GM12865 (cell line): ENCODE data around the gene PGAP3.

Source experiments
- DNase-seq: peaks from one replicate; pipeline ENCODE4 v3.0.0; 2010; ENCODE audit warnings: low read depth
- H3K4me3 ChIP-seq: 2 replicates; pipeline ENCODE4 v1.5.1; 2011; ENCODE audit warnings: mild to moderate bottlenecking, low read depth, low read length, control low read depth
- TF ChIP-seq, protein P1 (sequence below): IDR thresholded peaks from 2 replicates; pipeline ENCODE4 v1.5.1; 2011; ENCODE audit warnings: low read length, control low read depth, low read depth, inconsistent platforms; ENCODE audit not compliant: insufficient read depth; ENCODE audit errors: missing control alignments

PGAP3 gene

DNA sequence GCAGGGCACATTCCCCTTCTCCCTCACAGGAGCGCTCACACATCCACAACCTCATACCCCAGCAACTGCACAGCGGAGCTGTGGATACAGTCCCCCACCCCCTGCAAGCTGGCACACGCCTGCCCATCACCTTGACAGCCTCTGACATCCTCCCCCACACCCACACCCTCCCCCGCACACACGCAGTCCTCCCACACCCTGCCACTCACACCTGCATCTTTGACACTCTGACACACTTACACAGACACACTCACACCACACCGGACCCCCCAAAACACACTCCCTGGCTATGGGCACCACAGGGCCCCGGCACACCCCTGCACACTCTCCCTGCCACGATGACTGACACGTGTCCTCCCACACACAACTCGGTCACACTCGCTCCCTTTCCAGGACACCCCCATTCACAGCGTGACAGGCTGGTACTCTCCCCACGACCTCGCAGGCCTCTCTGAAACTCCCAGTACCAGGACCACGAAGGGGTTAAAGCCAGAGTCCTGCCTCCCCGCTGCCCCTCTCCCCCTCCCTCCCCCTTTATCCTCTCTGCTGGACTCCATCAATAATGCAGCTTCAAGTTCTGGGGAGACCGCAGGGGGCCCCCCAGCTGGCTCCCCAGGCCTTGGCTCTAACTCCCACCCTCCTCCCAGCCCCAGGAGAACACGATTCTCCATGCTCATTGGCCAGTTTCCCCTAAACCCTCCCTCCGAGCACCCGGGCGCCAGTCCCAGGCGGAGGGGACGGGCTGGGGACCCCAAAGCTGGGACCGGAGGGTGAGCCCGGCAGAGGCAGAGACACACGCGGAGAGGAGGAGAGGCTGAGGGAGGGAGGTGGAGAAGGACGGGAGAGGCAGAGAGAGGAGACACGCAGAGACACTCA is 61.4 kb downstream of the PGAP3 start, which contains the start of gene PPP1R1B:
Gene PPP1R1B, plus strand, starts transcription at position 782 of the 876 bp plus-strand sequence. CDS start 441 bp downstream, outside the sequence.
- TF ChIP-seq, protein P1, sequence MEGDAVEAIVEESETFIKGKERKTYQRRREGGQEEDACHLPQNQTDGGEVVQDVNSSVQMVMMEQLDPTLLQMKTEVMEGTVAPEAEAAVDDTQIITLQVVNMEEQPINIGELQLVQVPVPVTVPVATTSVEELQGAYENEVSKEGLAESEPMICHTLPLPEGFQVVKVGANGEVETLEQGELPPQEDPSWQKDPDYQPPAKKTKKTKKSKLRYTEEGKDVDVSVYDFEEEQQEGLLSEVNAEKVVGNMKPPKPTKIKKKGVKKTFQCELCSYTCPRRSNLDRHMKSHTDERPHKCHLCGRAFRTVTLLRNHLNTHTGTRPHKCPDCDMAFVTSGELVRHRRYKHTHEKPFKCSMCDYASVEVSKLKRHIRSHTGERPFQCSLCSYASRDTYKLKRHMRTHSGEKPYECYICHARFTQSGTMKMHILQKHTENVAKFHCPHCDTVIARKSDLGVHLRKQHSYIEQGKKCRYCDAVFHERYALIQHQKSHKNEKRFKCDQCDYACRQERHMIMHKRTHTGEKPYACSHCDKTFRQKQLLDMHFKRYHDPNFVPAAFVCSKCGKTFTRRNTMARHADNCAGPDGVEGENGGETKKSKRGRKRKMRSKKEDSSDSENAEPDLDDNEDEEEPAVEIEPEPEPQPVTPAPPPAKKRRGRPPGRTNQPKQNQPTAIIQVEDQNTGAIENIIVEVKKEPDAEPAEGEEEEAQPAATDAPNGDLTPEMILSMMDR: no peak
- H3K4me3 ChIP-seq: no peak within 1 kb of the TSS
- DNase-seq: no peak

DNA sequence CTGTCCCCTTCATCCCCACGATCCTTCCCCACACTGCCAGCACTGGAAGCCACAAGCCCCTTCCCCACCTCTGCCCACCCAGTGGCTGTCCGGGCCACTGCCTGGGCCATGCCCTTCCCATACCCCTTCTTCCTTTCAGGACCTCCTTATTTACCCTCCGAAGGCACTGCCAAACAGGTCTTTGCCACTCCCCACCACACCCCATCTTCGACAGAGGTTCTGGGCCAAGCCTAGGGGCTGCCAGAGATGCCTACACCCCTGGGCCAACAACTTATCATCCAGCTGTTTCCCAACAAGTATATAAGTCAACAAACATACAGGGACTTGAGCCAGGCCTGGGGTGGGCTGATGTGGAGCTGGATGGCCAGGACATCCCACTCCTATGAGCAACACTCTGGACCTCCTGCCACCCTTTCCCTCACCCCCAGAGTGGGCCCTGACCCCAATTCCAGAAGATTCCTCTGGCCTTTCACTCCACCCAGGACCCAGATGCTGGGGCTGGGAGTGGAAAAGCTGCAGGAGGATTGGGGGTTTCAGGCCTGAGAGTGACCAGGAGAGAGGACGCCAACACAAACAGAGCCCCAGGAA is 62.6 kb downstream of the PGAP3 start:
- TF ChIP-seq, protein P1: no peak
- no peak overlapping the region for H3K4me3 ChIP-seq
- DNase-seq: no peak

DNA sequence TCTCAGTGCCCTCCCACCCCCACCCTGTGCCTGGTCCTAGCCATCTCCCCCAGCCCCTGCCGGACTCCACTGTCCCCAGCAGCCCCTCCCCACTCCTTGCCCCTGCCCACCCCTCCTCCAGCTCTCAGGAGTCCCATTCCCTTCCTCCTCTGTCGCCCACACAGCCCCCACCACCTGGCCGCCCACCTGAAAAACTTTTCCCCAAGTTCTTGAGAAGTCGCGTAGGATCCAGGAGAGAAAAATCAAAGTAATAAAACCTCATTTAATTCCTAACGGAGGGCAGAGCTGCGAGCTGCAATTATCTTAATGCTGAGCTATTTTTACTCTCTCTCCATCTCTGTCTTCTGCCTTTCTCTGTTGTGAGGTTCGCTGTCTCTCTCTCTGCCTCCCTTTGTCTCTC is 63.5 kb downstream of the PGAP3 start:
- no peak overlapping the region for H3K4me3 ChIP-seq
- TF ChIP-seq, protein P1: no peak
- no peak for DNase-seq

DNA sequence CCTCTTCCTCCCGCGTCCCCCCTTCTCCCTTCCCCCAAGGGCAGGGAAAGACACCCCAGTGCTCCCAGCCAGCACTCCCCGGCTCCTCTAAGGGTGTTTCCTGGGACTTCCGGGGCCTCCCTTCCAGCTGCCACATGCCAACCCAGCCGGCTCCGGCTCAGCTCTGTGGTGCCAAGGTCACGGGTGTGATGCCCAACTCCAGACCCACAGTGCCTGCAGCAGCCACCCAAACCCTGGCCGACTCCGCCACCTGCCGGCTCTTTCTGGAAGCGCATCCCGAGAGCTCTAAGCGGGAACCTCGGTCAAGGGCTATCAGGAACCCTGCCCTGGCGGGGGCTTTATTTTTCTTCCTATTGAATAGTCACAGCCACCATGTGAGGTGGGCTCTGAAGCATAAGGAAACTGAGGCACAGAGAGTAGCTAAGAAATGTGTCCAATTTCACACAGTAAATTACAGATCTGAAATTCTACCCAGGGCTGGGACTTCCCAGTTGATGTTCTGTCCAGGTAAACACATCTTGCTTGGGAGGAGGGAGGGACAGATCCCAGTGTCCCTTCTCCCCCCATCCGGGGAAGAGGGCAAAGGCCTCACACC is 64.4 kb downstream of the PGAP3 start:
- H3K4me3 ChIP-seq: no peak overlapping the region
- TF ChIP-seq, protein P1: peak; percentile 92
- peak; percentile 80 for DNase-seq

DNA sequence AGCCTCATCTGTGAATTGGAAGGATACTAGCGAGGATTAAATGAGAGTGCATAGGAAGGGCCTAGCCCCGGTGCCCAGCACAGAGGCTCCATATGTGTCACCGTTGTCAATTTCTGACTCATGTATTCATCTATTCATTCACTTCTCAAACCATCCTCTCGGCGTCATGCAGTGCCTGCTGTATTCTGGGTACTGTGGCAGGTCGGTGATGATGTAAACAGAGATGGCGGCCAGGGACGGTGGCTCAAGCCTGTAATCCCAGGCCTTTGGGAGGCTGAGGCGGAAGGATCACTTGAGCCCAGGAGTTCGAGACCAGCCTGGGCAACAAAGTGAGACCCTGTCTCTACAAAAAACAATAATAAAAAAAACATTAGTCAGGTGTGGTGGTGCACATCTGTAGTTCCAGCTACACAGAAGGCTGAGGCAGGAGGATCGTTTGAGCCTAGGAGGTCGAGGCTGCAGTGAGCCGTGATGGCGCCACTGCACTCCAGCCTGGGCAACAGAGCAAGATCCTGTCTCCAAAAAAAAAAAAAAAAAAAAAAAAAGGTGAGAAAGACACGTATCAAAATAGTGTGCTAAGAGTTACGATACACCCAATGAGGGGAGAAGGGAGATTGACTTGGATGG is 65.4 kb downstream of the PGAP3 start:
- H3K4me3 ChIP-seq: peak overlapping the region; percentile 22
- TF ChIP-seq, protein P1: no peak
- peak; percentile 74 for DNase-seq

DNA sequence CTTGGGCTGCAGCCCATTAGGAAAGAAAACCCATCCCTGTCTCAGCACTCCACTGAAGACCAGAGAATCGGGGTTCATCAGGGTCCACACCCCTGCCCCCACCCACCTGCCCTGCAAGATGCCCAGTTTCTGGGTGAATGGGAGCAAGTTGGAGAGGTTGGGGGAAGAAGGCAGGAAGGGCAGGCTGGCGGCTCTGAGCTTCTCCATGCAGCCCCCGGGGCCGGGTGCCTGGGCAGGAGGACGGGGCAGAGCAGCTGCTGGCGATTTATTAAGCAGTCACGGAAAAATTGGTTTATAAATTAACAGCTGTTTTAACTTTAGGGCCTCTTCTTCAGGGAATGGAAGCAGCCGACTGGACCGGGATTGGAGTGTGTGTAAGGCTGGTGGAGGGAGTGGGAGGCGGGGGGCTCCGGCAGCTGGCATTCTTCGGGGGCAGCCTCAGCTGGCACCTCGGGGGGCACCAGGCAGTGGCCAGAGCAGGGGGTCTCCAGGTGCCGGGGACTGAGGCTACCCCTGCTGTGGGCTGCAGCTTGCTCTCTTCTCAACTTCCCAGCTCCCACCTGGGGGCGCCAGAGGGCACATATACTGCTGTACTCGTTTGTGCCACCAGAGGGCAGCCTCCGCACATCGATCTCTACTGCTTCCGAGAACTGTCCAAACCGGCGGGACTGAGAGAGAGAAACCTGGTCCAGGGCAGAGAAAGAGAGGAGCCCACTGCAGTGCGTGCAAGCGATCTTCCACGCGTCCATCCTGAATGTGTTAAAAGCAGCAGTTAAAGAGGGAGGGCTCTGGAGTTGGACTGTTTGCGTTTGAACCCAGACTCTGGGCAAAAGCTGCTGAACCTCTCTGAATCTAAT is 66.1 kb downstream of the PGAP3 start:
- DNase-seq: peak; percentile 89
- peak overlapping the region; percentile 22 for H3K4me3 ChIP-seq
- TF ChIP-seq, protein P1: peak; percentile 100
